PFSK-1 (cell line): ENCODE results near the gene YAF2.

Experiments used
- FOXP2 ChIP-seq: optimal IDR thresholded peaks from 2 replicates; pipeline ENCODE3; 2011; ENCODE audit warnings: borderline replicate concordance, control low read depth, inconsistent platforms; ENCODE audit not compliant: insufficient read depth; ENCODE audit errors: extremely low read length, extremely low read depth
- POLR2AphosphoS5 ChIP-seq: IDR thresholded peaks from 2 replicates; pipeline ENCODE4 v1.6.1; 2012; ENCODE audit warnings: low read depth, mild to moderate bottlenecking, control low read depth, low read length, moderate library complexity
- REST ChIP-seq, 2 experiments: IDR thresholded peaks; 2 replicates each; pipeline versions ENCODE4 v1.6.1 to v1.8.0; 2011 to 2012; ENCODE audit warnings: low read depth in 2 of 2, low read length in 2 of 2, control low read depth in 1 of 2, inconsistent platforms in 1 of 2, mild to moderate bottlenecking in 1 of 2, moderate library complexity in 1 of 2; ENCODE audit not compliant: insufficient read depth in 1 of 2
- SIN3A ChIP-seq: IDR thresholded peaks from 2 replicates; pipeline ENCODE4 v1.6.1; 2012; ENCODE audit warnings: mild to moderate bottlenecking, low read length, moderate library complexity, borderline replicate concordance; ENCODE audit not compliant: insufficient read depth
- TAF1 ChIP-seq: IDR thresholded peaks from 2 replicates; pipeline ENCODE4 v1.6.1; 2012; ENCODE audit warnings: low read length, control low read depth, borderline replicate concordance; ENCODE audit not compliant: insufficient read depth

YAF2 gene

GRCh38 chr12:42182394-42182793 is 55.7 kb downstream of the YAF2 start:
- TF ChIP-seq FOXP2 (no peak), TAF1 (no peak), REST (IDR thresholded peaks at IDR 0.05; ENCODE audit: insufficient read depth in 1 of 2, low read depth in 2 of 2, low read length in 2 of 2) (no peak), SIN3A (no peak), POLR2AphosphoS5 (no peak)

GRCh38 chr12:42180990-42181596 is 57.0 kb downstream of the YAF2 start:
- TF ChIP-seq FOXP2 (no peak), POLR2AphosphoS5 (no peak), REST (IDR thresholded peaks at IDR 0.05; ENCODE audit: insufficient read depth in 1 of 2, low read depth in 2 of 2, low read length in 2 of 2) (no peak), SIN3A (no peak), TAF1 (no peak)

GRCh38 chr12:42178101-42178500 is 59.9 kb downstream of the YAF2 start:
- no peak for TF ChIP-seq SIN3A
- TF ChIP-seq POLR2AphosphoS5, result no peak
- TF ChIP-seq FOXP2, result no peak
- TF ChIP-seq TAF1, result no peak
- TF ChIP-seq REST (IDR thresholded peaks at IDR 0.05; ENCODE audit: insufficient read depth in 1 of 2, low read depth in 2 of 2, low read length in 2 of 2), result no peak

GRCh38 chr12:42174978-42175377 is 63.1 kb downstream of the YAF2 start:
- TF ChIP-seq POLR2AphosphoS5 (no peak), REST (IDR thresholded peaks at IDR 0.05; ENCODE audit: insufficient read depth in 1 of 2, low read depth in 2 of 2, low read length in 2 of 2) (no peak), FOXP2 (no peak), TAF1 (no peak), SIN3A (no peak)

- no peak for TF ChIP-seq TAF1
- TF ChIP-seq FOXP2, result no peak
- no peak for TF ChIP-seq REST (IDR thresholded peaks at IDR 0.05; ENCODE audit: insufficient read depth in 1 of 2, low read depth in 2 of 2, low read length in 2 of 2)
- no peak for TF ChIP-seq SIN3A
- TF ChIP-seq POLR2AphosphoS5, result no peak
These were observed 64.0 kb downstream of the YAF2 start for GRCh38 chr12:42173961-42174521.
